MCF 10A (cell line): Measurements from ENCODE around the gene CHKA. TPM values are rescaled to one million over a fixed set of nuclear protein-coding genes. Genes with fewer than 3 reads are reported as not detected.

Source experiments
- BruUV-seq: library from RNA; stranded (reverse); fragments of 400-500 nt; replicated peaks from 2 replicates; lab custom pipeline; 2021; lab: Mats Ljungman, UMichigan
- CTCF ChIA-PET: fragments of 300-600 bp; sonication (Branson Sonifier 250); formaldehyde crosslinking; extraction: SDS; loops from one replicate; lab custom pipeline; 2021; ENCODE audit warnings: antibody characterized with exemption, inconsistent platforms; lab: Yijun Ruan, JAX
- POLR2A ChIA-PET: fragments of 300-600, 350-650 bp; sonication (Branson Sonifier 250); formaldehyde crosslinking; extraction: SDS; loops from one replicate; lab custom pipeline; 2020; ENCODE audit warnings: antibody characterized with exemption, inconsistent platforms; lab: Yijun Ruan, JAX
- DNase-seq: peaks from one replicate; pipeline ENCODE4 v3.0.0-alpha.2; 2018; ENCODE audit not compliant: unreplicated experiment
- H3K27ac Mint-ChIP-seq: one replicate; pipeline ENCODE4 v1.8.0; 2022; ENCODE audit warnings: mild to moderate bottlenecking, low read depth, mixed read lengths; ENCODE audit not compliant: unreplicated experiment
- H3K27me3 Mint-ChIP-seq: one replicate; pipeline ENCODE4 v1.8.0; 2022; ENCODE audit warnings: mixed read lengths; ENCODE audit not compliant: insufficient read depth, unreplicated experiment
- H3K36me3 Mint-ChIP-seq: one replicate; pipeline ENCODE4 v1.8.0; 2022; ENCODE audit warnings: mild to moderate bottlenecking, moderate library complexity, mixed read lengths; ENCODE audit not compliant: insufficient read depth, unreplicated experiment
- H3K4me1 Mint-ChIP-seq: one replicate; pipeline ENCODE4 v1.8.0; 2022; ENCODE audit warnings: mixed read lengths; ENCODE audit not compliant: insufficient read depth, unreplicated experiment
- H3K4me3 Mint-ChIP-seq: one replicate; pipeline ENCODE4 v1.8.0; 2022; ENCODE audit warnings: mild to moderate bottlenecking, moderate library complexity, mixed read lengths; ENCODE audit not compliant: unreplicated experiment
- H3K9me3 Mint-ChIP-seq: one replicate; pipeline ENCODE4 v1.8.0; 2022; ENCODE audit warnings: mixed read lengths; ENCODE audit not compliant: unreplicated experiment
- CTCF ChIP-seq: fragments of 200-600 bp; IDR thresholded peaks from one replicate; pipeline ENCODE4 v1.8.0; 2022; ENCODE audit warnings: antibody characterized with exemption, mild to moderate bottlenecking; ENCODE audit not compliant: unreplicated experiment
- intact Hi-C: fragments of 100-400 bp; cut with micrococcal nuclease; formaldehyde crosslinking; loops from 2 replicates; pipeline ENCODE4 v1.14.1; 2022
- total RNA-seq: library from RNA; stranded (reverse); gene quantifications from 2 replicates; pipeline ENCODE4 v1.2.3, GENCODE V29; 2022

The CHKA gene
- total RNA-seq, 1 experiment from 2014 or later: 7.8 TPM

GRCh38 chr11:68037411-68038225 lies 83.6 kb downstream of the CHKA start:
- Mint-ChIP-seq H3K27me3 (no peaks in the 10 kb centered on the region), H3K4me1 (no peaks in the 10 kb centered on the region), H3K9me3 (no peaks in the 10 kb centered on the region), H3K36me3 (peaks cover 13% of the 10 kb centered on the region), H3K27ac (no peak overlapping the region), H3K4me3 (no peak overlapping the region)
- POLR2A ChIA-PET: interaction anchor here (0.6 to 1.8 kb wide), 7 partner anchors 21 to 174 kb away, joined by 3 to 6 read pairs (median 3); no protein-coding TSS in a partner anchor
- no peak for DNase-seq
- intact Hi-C loops: no loop called here
- CTCF ChIA-PET: interaction anchor here (0.6 to 1.0 kb wide), 2 partner anchors 16 to 26 kb away, joined by 3 read pairs; no protein-coding TSS in a partner anchor
- no peak for TF ChIP-seq CTCF
- BruUV-seq: no TSS peak

GRCh38 chr11:68036717-68037239 lies 84.4 kb downstream of the CHKA start:
- Mint-ChIP-seq H3K9me3 (no peaks in the 10 kb centered on the region), H3K27ac (no peak overlapping the region), H3K4me1 (peaks cover 1% of the 10 kb centered on the region), H3K4me3 (no peak overlapping the region), H3K36me3 (peaks cover 16% of the 10 kb centered on the region), H3K27me3 (no peaks in the 10 kb centered on the region)
- no TSS peak for BruUV-seq
- ChIA-PET CTCF (interaction anchor here (0.6 kb wide), 1 partner anchor 26 kb away, joined by 3 read pairs; no protein-coding TSS in a partner anchor), POLR2A (interaction anchor here (0.6 to 1.3 kb wide), 4 partner anchors 20 to 235 kb away, joined by 3 read pairs; partner anchors contain the start of gene C11orf24)
- intact Hi-C loops: no loop called here
- no peak for TF ChIP-seq CTCF
- no peak for DNase-seq

- intact Hi-C loops: no loop called here
- TF ChIP-seq CTCF: no peak
- Mint-ChIP-seq H3K36me3 (peaks cover 16% of the 10 kb centered on the region), H3K4me3 (no peak overlapping the region), H3K27ac (no peak overlapping the region), H3K9me3 (no peaks in the 10 kb centered on the region), H3K27me3 (no peaks in the 10 kb centered on the region), H3K4me1 (peaks cover 6% of the 10 kb centered on the region)
- ChIA-PET POLR2A (interaction anchor here (0.6 kb wide), 2 partner anchors 110 to 235 kb away, joined by 3 read pairs; partner anchors contain the start of gene C11orf24), CTCF (no interaction called here)
- BruUV-seq: no TSS peak
- DNase-seq: no peak
Observed at GRCh38 chr11:68036141-68036716, 85.0 kb downstream of the CHKA start.
